Measurements from ENCODE around the gene MORC2.

MORC2 gene

DNA sequence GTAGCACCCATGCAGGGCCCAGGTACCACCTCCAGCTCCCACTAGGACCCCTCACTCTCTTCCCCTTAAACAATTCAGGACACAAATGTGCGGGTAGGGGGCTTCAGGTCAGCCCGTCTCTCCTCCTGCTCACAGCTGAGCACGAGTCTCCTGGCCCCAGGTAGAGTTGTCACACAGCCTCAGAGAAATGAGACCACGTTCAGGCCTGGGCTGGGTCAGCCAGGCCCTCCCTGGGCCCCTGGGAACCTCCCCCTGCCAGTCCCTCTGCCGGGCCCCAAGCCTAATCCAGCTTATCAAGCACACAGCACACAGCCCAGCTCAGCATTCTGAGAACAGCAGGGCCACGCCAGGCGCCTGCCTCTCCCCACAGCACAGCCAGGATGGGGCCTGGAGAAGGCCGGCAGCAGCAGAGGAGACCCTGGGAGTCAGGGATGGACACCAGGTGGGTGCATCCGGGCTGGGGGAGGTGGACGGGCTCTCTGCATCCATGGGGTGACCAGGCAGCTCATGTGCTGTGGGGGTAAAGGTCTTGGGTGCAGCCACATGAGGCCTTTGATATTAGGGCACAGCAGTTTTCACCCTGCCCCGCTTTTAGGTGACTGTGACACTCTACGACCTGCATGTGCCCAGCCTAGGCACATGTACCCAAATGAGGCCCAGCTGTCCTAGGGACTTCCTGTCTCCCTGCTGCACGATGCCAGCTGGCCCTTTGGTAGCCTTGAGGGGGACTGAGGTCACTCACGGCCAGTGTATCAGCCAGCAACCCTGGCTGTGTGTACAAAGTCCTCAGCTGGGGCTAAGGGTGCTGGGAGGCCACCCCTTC is 87.0 kb downstream of the MORC2 start:
- no peaks in the 10 kb centered on the region for H3F3A ChIP-seq (ENCODE audit: low read depth)
- no peak for TF ChIP-seq CTCF (conservative IDR thresholded peaks at IDR 0.05; ENCODE audit: low read length)
- no peak overlapping the region for H3K4me3 ChIP-seq (ENCODE audit: low read length, poor library complexity, severe bottlenecking)
- H3K79me2 ChIP-seq (ENCODE audit: insufficient read depth, low read length) = no peaks in the 10 kb centered on the region
- H3K4me1 ChIP-seq (ENCODE audit: insufficient read depth, low read length, poor library complexity, severe bottlenecking) = no peaks in the 10 kb centered on the region
- H3K9me2 ChIP-seq (replicated peaks; ENCODE audit: low read depth, low read length) = no peaks in the 10 kb centered on the region
- H3K9me3 ChIP-seq (ENCODE audit: insufficient read depth, low read depth, low read length) = no peaks in the 10 kb centered on the region
- H3K4me2 ChIP-seq (ENCODE audit: low read depth, low read length, poor library complexity, severe bottlenecking) = no peak overlapping the region
- no peaks in the 10 kb centered on the region for H3K27me3 ChIP-seq (ENCODE audit: insufficient read depth, low read length, poor library complexity, severe bottlenecking)
- H3K9ac ChIP-seq (ENCODE audit: low read depth, low read length, poor library complexity, severe bottlenecking) = no peak overlapping the region
- no peaks in the 10 kb centered on the region for H3K36me3 ChIP-seq (ENCODE audit: insufficient read depth, low read length)
- no peak overlapping the region for H2AFZ ChIP-seq (ENCODE audit: low read length)
- H4K20me1 ChIP-seq (ENCODE audit: insufficient read depth, low read length, poor library complexity, severe bottlenecking) = no peaks in the 10 kb centered on the region

- H3K79me2 ChIP-seq (ENCODE audit: insufficient read depth, low read length) = no peaks in the 10 kb centered on the region
- H3K9me2 ChIP-seq (replicated peaks; ENCODE audit: low read depth, low read length) = no peaks in the 10 kb centered on the region
- H3K36me3 ChIP-seq (ENCODE audit: insufficient read depth, low read length) = no peaks in the 10 kb centered on the region
- TF ChIP-seq CTCF (conservative IDR thresholded peaks at IDR 0.05; ENCODE audit: low read length) (no peak), EZH2phosphoT487 (IDR thresholded peaks at IDR 0.05; ENCODE audit: borderline replicate concordance) (no peak)
- H3K4me2 ChIP-seq (ENCODE audit: low read depth, low read length, poor library complexity, severe bottlenecking) = no peak overlapping the region
- H3K4me3 ChIP-seq (ENCODE audit: low read length, poor library complexity, severe bottlenecking) = no peak overlapping the region
- H3K4me1 ChIP-seq (ENCODE audit: insufficient read depth, low read length, poor library complexity, severe bottlenecking) = no peaks in the 10 kb centered on the region
- no peak overlapping the region for H3K9ac ChIP-seq (ENCODE audit: low read depth, low read length, poor library complexity, severe bottlenecking)
- H3K9me3 ChIP-seq (ENCODE audit: insufficient read depth, low read depth, low read length) = no peaks in the 10 kb centered on the region
- no peaks in the 10 kb centered on the region for H3F3A ChIP-seq (ENCODE audit: low read depth)
- H3K27me3 ChIP-seq (ENCODE audit: insufficient read depth, low read length, poor library complexity, severe bottlenecking) = no peaks in the 10 kb centered on the region
- H4K20me1 ChIP-seq (ENCODE audit: insufficient read depth, low read length, poor library complexity, severe bottlenecking) = no peaks in the 10 kb centered on the region
- H2AFZ ChIP-seq (ENCODE audit: low read length) = no peak overlapping the region
These were observed 87.7 kb downstream of the MORC2 start for GRCh38 chr22:30880847-30881246.

DNA sequence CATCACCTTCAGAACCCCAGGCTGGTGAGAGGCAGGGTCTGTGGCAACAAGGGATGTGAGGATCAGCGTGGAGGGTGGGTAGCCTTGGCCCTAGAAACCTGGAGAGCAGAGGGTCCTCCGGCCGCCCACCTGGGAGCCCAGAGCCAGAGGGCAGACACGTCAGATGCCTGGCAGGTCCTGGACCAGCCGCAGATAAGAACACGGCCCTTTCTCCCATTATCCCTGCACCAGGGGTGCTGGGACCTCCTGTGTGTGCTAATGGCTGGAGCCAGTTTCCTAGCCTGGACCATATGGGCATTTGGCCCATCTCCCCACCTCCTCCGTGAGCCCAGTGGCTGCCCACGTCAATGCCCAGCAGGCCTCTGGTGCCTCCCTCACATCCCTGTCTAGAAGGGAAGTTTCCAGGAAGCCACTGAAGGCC is 88.4 kb downstream of the MORC2 start:
- Histone ChIP-seq H3K36me3 (ENCODE audit: insufficient read depth, low read length) (no peaks in the 10 kb centered on the region), H3K4me3 (ENCODE audit: low read length, poor library complexity, severe bottlenecking) (no peak overlapping the region), H3K4me2 (ENCODE audit: low read depth, low read length, poor library complexity, severe bottlenecking) (no peak overlapping the region), H3K4me1 (ENCODE audit: insufficient read depth, low read length, poor library complexity, severe bottlenecking) (no peaks in the 10 kb centered on the region), H3K79me2 (ENCODE audit: insufficient read depth, low read length) (no peaks in the 10 kb centered on the region), H3K9me3 (ENCODE audit: insufficient read depth, low read depth, low read length) (no peaks in the 10 kb centered on the region), H3K9ac (ENCODE audit: low read depth, low read length, poor library complexity, severe bottlenecking) (no peak overlapping the region), H3K9me2 (replicated peaks; ENCODE audit: low read depth, low read length) (no peaks in the 10 kb centered on the region), H3F3A (ENCODE audit: low read depth) (no peaks in the 10 kb centered on the region), H2AFZ (ENCODE audit: low read length) (no peak overlapping the region), H3K27me3 (ENCODE audit: insufficient read depth, low read length, poor library complexity, severe bottlenecking) (no peaks in the 10 kb centered on the region), H4K20me1 (ENCODE audit: insufficient read depth, low read length, poor library complexity, severe bottlenecking) (no peaks in the 10 kb centered on the region)
- TF ChIP-seq EZH2phosphoT487 (IDR thresholded peaks at IDR 0.05; ENCODE audit: borderline replicate concordance) (no peak), CTCF (conservative IDR thresholded peaks at IDR 0.05; ENCODE audit: low read length) (no peak)
